Measurements from ENCODE around the gene GFRA4.

GFRA4 gene

DNA sequence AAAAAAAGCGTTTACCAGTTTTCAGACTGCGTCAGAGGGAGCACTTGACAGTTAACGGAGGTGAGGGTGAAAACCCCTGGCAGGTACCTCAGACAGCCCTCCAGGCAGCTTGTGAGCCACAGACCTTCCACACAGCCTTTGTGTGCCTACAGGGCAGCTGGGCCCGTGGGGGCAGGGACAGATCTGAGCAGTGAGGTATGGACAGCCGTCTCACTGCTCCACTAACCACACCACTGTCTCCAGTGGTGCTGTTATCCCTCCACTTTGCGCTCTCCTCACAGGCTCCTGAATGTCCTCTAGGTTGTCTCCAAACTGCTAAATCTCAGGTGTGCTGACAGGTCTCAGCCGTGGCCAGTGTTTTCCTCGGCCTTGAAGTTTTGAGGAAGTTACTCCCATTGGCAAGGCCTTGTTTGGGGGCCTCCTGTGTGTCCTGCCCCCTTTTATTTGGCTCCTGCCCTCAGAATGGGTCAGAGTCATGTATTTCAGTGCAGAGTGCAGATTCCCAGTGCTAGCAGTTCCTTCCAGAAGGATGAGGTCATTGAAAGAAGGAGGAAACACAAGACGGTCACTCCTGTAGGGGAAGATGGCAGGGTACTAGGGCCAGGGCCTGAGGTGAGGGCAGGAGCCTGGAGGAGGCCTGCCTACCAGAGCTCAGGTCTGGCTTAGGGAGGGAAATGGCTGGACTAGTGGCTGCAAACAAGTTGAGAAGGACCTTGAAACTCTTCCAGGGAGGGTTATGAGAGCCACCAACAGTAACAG is 11.8 kb downstream of the GFRA4 start:
- no peak overlapping the region for H3K4me3 ChIP-seq (ENCODE audit: low read length)
- no peak for TF ChIP-seq CTCF (conservative IDR thresholded peaks at IDR 0.05; ENCODE audit: low read depth, low read length)
- no peak for DNase-seq (ENCODE audit: low read depth)

GRCh38 chr20:3648951-3649350 is 14.2 kb downstream of the GFRA4 start:
- no peak for DNase-seq (ENCODE audit: low read depth)
- no peak overlapping the region for H3K4me3 ChIP-seq (ENCODE audit: low read length)
- no peak for TF ChIP-seq CTCF (conservative IDR thresholded peaks at IDR 0.05; ENCODE audit: low read depth, low read length)

GRCh38 chr20:3647473-3647872 is 15.7 kb downstream of the GFRA4 start:
- DNase-seq (ENCODE audit: low read depth) = no peak
- H3K4me3 ChIP-seq (ENCODE audit: low read length) = no peak overlapping the region
- no peak for TF ChIP-seq CTCF (conservative IDR thresholded peaks at IDR 0.05; ENCODE audit: low read depth, low read length)

GRCh38 chr20:3646651-3647050 is 16.5 kb downstream of the GFRA4 start:
- H3K4me3 ChIP-seq (ENCODE audit: low read length) = no peak overlapping the region
- TF ChIP-seq CTCF (conservative IDR thresholded peaks at IDR 0.05; ENCODE audit: low read depth, low read length) = no peak
- no peak for DNase-seq (ENCODE audit: low read depth)

GRCh38 chr20:3646067-3646440 is 17.1 kb downstream of the GFRA4 start:
- no peak for TF ChIP-seq CTCF (conservative IDR thresholded peaks at IDR 0.05; ENCODE audit: low read depth, low read length)
- H3K4me3 ChIP-seq (ENCODE audit: low read length) = no peak overlapping the region
- no peak for DNase-seq (ENCODE audit: low read depth)

DNA sequence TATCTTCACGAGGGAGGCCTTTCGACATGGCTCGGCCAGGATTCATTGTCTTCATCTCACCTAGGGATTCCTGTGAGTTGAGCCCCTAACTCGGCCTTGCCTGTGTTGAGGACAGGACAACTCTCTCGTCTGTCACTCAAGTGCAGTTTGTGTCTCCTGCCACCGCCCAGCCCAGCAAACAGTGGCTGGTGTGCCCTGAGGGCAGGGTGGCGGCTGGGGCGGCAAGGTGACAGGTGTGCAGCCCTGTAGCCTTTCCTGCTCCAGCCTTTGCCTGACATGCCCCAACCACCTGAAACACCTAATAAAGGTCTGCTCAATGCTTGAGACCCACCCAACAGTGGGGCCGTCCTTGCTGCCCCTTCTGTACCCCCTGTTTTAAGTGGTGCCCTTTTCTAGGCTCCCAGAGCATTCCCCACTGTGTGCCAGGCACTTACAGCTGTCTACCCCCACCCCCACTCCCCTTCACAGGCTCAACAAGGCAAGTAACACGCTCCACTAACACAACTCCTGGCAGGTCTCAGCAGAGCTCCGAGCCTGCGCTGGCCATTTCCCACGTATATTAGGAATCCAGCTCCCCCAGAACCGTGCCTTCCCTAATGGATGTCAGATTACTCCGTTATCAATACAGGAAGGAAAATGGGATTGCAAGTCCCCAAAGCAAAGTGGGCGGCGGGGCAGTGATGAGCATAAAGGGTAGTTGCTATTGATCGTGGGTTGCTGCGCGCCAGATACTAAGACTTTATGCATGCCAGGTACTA is 17.7 kb downstream of the GFRA4 start:
- DNase-seq (ENCODE audit: low read depth) = no peak
- no peak for TF ChIP-seq CTCF (conservative IDR thresholded peaks at IDR 0.05; ENCODE audit: low read depth, low read length)
- H3K4me3 ChIP-seq (ENCODE audit: low read length) = no peak overlapping the region

DNA sequence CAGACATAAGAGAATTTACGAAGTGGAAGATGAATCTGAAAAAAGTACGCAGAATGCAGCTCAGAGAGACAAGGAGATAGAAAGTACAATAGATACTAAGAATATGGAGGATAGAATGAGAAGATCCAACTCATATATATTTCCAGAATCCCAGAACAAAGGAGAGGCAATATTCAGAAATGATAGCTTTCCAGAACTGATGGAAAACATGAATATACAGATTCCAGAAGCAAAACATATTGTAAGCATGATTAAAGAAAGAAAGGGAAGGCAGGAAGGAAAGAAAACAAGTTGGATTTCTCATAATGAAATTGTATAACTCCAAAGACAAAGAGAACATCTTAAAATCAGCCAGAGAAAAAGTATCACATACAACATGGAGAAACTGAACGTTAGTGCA is 22.9 kb downstream of the GFRA4 start:
- H3K4me3 ChIP-seq (ENCODE audit: low read length) = no peak overlapping the region
- no peak for TF ChIP-seq CTCF (conservative IDR thresholded peaks at IDR 0.05; ENCODE audit: low read depth, low read length)
- DNase-seq (ENCODE audit: low read depth) = no peak

Measured in retinal pigment epithelial cell (primary cell).